Pulmonary artery endothelial cell (primary cell): ENCODE results near the gene ALDH5A1. TPM values are rescaled to one million over a fixed set of nuclear protein-coding genes. Genes with fewer than 3 reads are reported as not detected.
"Not testable (repeated sequence)": the region's sequence is repeated elsewhere in the genome, so short reads cannot be mapped to it uniquely, and the experiment has no call there.

Experiments
- DNase-seq: peaks from one replicate; pipeline ENCODE4 v3.0.0-alpha.2; 2011; ENCODE audit warnings: low read depth, low spot score
- total RNA-seq: library from RNA; depleted of rRNA; stranded (reverse); fragments of >200 nt; gene quantifications from 2 replicates; pipeline ENCODE4 v1.2.3, GENCODE V29; 2014

ALDH5A1 gene
- total RNA-seq, 1 donor from 2014 or later, result 0.33 TPM

- DNase-seq, result no peak
These were observed 10.0 kb upstream of the ALDH5A1 start for GRCh38 chr6:24484657-24485323.

DNA sequence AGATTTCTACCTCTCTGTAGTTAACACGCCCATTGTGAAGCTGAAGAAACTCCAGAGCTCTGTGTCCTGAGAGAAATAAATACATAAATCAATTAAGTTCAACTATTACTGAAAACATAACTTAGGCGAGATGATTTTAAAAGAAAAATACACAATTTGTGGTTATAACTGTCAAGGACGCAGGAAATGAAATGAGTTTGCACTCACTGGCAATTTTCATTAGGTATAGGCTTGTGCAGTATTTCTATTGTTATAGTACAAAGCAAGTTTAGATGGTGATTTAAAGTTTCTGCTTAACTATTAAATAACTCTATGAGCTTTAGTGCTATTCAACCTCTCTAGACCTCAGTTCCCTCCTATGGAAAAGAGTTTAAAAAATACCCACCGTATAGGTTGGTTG is 8.7 kb upstream of the ALDH5A1 start:
- DNase-seq, result no peak

GRCh38 chr6:24489470-24489869 is 5.3 kb upstream of the ALDH5A1 start, which contains the start of gene GPLD1:
Gene GPLD1, minus strand, starts transcription at chr6:24489578. Its CDS starts 67 bp downstream, at chr6:24489511.
- DNase-seq, result no peak

DNA sequence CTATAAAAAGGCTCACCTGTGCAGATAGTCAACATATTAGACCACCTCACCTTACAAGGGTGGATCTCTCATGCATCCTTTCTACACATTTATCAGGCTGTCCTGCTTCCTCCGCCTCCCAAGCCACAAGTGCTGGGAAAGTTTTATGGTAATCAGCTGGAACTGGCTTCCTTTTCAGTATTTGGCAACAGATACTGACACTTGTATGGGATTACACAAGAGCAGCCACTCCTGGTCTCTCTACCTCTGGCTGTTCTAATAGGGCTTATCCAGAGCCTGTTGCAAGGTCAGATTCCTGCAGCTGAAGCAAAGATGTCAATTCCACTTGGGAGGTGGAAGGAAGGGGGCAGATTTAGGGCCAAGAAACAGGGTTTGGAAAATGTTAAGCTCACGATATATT is 4.9 kb upstream of the ALDH5A1 start:
- no peak for DNase-seq

- DNase-seq, result no peak
These were observed 3.8 kb upstream of the ALDH5A1 start for GRCh38 chr6:24490948-24491347.

- no peak for DNase-seq
These were observed 2.3 kb upstream of the ALDH5A1 start for GRCh38 chr6:24492475-24492874.

DNA sequence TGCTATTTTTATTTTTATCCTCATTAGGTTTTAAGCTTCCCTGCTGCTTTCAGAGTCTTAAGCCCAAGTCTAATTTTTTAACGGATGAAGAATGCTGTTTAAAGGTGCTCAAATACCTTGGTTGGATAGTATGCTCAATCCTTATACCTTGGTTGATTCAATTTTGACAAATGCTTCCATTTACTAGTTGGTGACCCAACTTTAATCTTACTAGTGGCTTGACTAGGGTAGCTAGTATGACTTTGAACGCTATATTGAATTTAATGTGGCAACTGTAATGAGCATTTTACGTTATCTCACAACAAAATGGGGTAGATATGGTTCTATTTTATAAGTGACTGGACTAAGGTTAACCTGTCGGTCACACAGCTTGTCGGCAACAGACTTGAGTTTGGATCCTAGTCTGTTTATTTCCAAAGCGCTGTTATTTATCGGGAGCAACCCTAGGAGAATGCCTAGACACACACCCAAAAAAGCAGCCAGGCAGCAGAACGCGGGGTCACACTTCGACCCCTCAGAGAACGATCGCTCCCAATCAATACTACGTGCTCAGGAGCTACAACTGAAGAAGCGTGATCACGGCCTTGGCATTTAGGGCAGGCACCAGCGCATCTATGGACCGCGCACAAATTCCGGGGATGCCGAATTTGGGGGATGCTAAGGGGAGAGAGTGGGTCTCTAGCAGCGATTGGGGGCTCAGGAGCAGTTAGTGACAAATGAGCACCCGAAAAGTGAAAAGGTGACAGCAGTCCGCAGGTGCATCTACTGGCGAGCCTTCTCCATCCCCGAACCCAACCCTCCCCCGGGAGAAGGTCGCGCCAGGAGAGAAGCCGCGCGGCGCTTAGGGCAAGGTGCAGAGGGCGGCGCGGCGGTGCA is 586 bp upstream of the ALDH5A1 start:
- DNase-seq, result no peak

DNA sequence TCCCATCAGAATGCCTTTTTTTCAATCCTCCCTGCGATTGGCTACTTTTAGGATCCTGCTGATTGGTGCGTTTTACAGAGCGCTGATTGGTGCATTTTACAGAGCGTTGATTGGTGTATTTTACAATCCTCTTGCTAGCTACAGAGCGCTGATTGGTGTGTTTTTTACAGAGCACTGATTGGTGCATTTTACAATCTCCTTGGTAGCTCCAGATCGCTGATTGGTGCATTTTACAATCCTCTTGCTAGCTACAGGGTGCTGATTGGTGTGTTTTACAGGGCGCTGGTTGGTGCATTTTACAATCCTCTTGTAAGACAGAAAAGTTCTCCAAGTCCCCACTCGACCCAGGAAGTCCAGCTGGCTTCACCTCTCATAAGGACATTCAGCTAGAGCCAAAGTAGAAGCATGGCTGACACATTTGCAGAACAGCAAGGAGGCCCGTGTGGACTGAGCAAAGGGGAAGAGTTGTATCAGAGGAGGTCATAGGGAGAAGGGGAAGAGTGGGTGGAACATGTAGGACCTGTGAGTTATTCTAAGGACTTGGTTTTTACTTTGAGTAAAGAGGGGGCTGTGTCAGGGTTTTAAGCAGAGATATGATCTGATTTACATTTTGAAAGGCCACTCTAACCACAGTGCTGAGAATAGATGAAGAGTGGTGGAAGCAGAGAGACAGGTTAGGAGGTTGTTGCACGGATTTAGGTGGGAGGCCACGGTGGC is 2.6 kb downstream of the ALDH5A1 start:
- DNase-seq, result no peak

DNA sequence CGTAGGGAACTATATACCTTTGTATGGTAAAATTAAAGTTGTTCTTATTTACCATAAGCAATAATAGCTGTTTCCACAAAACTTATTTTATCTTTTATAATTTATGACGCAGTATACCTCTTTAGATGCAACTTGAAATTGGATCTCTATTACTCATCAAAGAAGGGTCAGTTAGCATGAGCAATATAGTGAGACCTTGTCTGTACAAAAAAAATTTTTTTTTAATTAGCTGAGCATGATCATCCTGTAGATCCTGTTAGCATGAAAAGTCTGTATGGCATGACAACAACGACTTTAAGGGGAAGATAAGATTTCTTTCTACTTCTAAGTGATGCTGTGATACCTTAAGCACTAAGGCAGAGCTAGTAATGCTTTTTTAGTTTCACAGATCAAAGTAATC is 5.9 kb downstream of the ALDH5A1 start:
- DNase-seq, result no peak

- DNase-seq, result no peak
These were observed 6.6 kb downstream of the ALDH5A1 start for GRCh38 chr6:24501374-24501773.

DNA sequence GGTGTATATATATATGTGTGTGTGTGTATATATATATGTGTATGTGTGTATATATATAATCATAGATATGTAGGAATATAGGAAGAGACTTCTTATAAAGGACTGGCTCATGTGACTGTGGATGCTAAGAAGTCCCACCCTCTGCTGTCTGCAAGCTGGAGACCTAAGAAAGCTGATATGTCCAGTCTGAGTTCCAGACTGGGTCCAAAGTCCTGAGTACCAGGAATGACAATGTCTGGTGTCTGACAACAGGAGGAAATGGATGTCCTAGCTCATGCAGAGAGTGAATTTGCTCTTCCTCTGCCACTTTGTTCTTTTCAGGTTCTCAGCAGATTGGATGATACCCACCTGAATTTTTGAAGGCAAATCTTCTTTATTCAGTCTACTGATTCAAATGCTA is 7.1 kb downstream of the ALDH5A1 start:
- DNase-seq, result no peak

- DNase-seq, result no peak
These were observed 9.5 kb downstream of the ALDH5A1 start for GRCh38 chr6:24504287-24504648.

GRCh38 chr6:24504649-24505586 is 10.1 kb downstream of the ALDH5A1 start:
- DNase-seq, result no peak

GRCh38 chr6:24506814-24507520 is 12.2 kb downstream of the ALDH5A1 start:
- DNase-seq, result no peak

GRCh38 chr6:24511976-24512375 is 17.2 kb downstream of the ALDH5A1 start:
- not testable (repeated sequence) for DNase-seq

DNA sequence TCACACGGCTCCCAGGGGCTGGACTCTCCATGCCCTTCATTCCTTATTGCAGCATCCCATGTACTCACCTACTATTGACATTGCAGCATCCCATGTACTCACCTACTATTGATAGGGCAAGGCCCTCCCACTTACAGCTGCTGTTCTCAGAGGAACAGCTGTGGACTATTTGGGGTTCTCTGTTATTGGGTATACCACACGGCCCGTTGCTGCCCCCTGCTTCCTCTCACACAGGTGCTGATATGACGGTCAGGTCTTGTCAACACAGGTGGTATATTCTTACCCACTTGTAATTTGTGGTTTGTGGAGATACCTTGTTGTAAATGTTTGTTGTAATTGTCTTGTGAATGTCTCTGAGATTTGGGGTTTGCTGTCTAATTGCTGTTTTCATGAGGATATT is 18.8 kb downstream of the ALDH5A1 start:
- DNase-seq, result no peak

GRCh38 chr6:24517659-24518543 is 23.1 kb downstream of the ALDH5A1 start:
- DNase-seq, result no peak

DNA sequence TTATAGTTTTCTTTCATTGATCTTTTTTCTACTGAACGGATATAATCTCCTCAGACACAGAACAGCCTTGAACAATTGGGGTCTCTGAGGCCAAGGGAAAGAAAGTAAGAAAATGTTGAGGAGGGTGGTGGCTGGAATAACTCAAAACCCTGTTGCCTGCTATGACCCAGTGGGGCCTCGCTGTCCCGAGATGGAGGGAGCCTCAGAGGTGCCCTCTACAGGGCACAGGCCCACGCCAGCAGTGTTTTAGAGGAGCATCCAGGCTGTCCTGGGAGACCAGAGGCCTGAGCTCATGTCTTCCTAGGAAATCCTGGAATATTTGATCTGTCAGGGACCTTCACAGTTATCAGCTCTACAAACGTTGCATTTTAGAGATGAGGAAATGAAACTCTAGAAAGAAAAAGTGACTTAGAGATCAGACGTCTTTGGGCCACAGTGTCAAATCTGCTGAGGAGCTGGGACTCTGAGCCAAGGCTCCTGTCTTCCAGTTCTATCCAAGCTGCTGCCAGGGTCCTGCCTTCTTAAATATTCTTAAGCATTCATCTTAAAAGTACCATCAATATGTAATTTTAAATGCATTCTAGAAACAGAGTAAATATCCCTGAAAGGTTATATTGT is 26.3 kb downstream of the ALDH5A1 start:
- no peak for DNase-seq
